ENCODE data around the gene CYSTM1. TPM values are rescaled to one million over a fixed set of nuclear protein-coding genes. Genes with fewer than 3 reads are reported as not detected.

Gene CYSTM1
- total RNA-seq, 4 donors from 2014 or later: 88.9 to 115 (median 106) TPM

DNA sequence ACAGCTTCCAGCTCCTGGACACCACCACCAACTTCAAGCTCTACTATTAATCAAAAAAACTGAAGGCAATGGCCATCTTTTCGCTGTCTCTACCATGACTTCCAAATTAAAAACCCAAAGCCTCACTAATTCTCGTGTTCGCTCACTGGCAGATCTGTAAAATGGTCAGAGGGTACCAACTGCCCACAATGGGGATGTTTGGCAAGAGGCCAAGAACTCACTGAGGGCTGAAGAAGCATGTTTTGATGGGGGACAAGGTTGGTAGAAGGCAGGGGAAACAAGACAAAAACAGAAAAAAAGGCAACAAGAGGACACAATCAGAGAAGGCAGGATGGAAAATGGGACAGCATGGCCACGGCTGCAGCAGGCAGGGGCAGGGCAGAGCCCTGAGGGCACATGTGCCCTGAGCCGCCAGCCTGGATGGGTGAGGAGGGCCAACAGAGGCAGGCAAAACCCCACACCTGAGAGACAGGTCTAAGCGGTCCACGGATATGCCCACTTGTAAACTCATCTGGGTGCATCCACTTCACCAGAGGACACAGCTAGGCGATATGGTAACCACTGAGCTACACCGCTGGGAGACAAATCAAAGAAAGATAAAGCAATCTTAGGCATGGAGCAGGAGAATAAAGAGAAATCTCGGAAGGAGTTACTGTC lies 77.6 kb downstream of the CYSTM1 start:
- no peak for TF ChIP-seq CTCF (IDR thresholded peaks at IDR 0.05; ENCODE audit: low read depth)

- TF ChIP-seq CTCF (IDR thresholded peaks at IDR 0.05; ENCODE audit: low read depth): no peak
These were observed 79.0 kb downstream of the CYSTM1 start for GRCh38 chr5:140253985-140254384.

GRCh38 chr5:140255460-140256157 lies 80.6 kb downstream of the CYSTM1 start:
- TF ChIP-seq CTCF (IDR thresholded peaks at IDR 0.05; ENCODE audit: low read depth): no peak

GRCh38 chr5:140256726-140257125 lies 81.7 kb downstream of the CYSTM1 start:
- no peak for TF ChIP-seq CTCF (IDR thresholded peaks at IDR 0.05; ENCODE audit: low read depth)

- no peak for TF ChIP-seq CTCF (IDR thresholded peaks at IDR 0.05; ENCODE audit: low read depth)
These were observed 83.0 kb downstream of the CYSTM1 start for GRCh38 chr5:140258016-140258415.

GRCh38 chr5:140258873-140259272 lies 83.9 kb downstream of the CYSTM1 start:
- no peak for TF ChIP-seq CTCF (IDR thresholded peaks at IDR 0.05; ENCODE audit: low read depth)

GRCh38 chr5:140259500-140259899 lies 84.5 kb downstream of the CYSTM1 start:
- TF ChIP-seq CTCF (IDR thresholded peaks at IDR 0.05; ENCODE audit: low read depth): no peak
